Eye (tissue), 1 donor: ENCODE measurements around the gene IL1B.

Experiments used
- DNase-seq: peaks from one replicate; pipeline ENCODE4 v3.0.0-alpha.2; 2015

Gene IL1B

DNA sequence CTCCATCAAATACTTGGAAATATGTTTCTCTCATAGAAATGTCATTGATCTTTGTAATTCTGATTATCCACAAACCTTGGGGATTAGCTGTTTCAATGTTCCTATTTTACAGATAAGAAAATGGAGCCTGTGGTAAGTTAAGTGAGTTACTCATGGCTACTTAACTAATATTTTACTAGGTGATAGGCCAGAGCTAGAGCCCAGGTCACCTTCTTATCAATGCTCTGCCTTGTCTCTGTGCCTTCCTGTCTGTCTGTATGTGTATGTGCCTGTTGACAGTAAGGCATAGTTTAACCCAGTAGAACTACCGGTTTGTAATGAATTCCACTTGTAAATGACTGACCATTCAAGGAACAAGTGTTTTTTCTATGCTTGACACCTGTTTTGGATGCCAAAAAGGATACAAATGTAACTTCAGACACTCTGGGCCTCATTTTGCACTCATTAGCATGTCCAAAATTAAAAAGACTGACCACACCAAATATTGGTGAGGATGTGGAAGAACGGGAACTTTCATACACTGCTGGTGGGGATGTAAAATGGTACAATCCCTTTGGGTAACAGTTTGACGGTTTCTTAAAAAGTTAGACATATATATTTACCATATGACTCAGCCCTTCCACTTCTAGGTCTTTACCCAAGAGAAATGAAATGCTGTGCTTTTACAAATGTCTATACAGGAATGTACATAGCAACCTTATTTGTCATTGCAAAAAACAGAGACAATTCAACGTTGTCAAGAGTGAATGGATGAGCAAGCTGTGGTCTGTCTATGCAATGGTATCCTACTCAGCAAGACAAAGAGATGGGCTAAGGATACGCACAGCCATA is 32.7 kb downstream of the IL1B start:
- no peak for DNase-seq

DNA sequence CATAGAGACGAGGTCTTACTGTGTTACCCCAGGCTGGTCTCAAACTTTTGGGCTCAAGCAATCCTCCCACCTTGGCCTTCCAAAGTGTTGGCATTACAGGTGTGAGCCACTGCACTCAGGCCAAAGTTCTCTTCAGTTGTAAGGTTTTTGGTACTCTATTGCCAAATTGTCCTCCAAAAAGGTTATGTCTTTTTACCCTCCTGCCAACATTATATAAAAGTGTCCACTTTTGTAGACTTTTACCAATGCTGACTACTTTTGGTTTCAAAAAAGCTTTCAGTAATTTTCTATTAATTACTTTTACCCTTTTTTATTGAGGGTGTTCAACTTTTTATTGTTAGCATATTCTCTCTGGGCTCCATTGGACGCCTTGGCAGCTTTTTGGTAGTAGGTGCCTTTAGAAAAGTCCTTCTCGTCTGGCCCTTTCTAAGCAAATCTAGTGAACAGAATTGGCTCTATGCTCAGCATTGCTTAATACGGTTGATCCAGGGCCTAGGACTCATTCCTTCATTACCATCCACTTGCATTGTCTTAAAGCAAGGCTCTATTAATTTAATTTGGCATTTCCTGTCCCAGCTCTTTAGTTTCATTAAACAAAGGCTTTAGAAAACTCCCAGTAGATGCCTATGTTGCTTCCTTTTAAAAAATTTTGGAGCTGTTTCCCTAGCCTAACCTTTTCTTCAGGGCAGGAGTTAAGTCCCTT is 35.5 kb downstream of the IL1B start:
- no peak for DNase-seq

DNA sequence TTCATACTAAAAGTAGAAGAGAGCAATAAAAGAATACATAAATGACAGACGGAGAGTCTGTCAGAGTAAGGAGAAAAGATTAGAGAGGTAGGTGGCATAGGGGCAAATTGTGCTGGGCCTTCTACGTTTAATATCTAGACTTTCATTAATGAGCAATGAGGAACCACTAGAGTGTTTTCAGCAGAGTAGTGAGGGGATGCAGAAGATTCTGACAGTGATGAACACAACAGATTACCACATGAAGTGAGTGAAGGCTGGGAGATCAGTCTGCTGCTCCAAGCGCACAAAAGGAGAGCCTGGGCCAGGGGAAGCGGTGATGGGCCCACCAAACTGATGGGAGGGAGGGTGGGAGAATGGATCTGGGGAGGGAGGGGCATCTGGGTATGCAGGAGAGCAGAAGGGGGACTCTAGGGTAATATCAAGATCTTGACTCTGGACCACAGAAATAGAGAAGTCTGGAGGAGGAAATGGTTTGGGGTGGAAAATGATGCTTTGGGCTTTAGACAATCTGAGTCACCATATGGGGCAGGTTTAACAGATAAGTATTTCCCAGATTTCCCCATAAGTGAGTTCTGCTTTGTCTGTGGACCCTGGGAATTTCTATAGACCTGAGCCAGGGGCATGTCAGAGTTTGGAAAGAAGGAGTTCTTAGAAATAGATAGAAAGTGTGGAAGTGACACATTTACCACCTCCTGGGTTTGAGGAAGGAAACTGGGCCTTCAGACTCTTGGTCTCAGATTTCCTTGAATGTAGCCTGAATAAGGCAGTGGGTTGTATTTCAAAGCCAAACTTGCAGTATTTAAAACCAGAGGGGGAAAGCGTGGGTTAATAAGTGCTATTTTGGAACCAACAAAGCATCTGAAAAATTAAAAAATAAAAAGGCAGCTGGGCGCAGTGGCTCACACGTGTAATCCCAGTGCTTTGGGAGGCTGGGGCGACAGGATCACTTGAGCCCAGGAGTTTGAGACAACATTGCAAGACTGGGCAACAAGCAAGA is 37.3 kb downstream of the IL1B start:
- DNase-seq: no peak

DNA sequence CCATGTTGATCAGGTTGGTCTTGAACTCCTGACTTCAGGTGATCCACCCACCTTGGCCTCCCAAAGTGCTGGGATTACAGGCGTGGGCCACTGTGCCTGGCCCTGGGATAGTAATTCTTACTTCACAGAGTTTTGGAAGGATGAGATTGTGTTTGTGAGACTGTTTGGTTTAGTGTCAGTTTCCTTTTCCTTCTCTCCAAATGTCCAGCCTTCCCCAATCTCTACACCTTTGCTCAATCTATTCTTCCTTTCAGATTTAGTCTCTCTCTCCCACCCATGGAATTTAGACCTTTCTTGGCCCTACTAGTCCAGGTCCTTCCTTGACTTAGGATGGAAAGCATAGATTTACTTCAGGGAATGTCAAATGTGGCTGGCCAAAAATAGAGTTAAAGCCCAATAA is 40.1 kb downstream of the IL1B start:
- DNase-seq: no peak

DNA sequence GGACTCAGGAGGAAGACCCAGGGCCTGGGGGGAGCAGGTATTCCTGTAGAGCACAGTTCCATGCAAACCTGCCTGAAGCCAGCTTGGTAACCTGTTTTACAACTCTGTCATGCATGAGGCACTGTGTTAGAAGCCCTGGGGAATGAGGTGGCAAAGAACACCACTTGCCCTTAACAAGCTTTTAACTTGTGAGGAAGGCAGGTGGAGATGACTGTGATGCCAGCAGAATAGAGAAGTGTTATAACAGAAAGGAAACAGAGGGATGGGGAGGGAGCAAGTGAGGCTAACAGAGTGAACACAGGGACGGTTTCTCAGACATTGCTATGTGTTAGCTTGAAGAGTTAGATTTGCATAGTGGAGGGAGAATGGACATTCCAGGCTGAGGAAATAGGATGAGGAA is 40.8 kb downstream of the IL1B start:
- DNase-seq: no peak

DNA sequence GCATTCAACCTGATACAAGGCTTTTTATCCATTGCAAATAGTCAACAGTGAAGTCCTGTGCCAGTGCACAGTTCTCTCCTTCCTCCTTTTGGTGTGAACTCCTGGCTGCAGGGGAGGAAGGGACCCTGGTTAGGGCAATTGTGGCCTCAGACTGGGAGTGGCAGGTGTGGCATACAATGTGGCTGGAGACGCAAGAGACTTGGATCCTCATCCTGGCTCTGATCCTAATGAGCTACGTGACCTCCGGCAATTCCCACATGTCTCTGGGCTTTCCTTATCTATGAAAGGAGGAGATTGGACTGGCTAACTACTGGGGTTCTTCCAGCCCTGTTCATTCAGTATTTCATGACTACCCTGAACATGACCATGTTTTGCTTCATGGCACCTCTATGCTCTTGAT is 41.7 kb downstream of the IL1B start:
- no peak for DNase-seq

DNA sequence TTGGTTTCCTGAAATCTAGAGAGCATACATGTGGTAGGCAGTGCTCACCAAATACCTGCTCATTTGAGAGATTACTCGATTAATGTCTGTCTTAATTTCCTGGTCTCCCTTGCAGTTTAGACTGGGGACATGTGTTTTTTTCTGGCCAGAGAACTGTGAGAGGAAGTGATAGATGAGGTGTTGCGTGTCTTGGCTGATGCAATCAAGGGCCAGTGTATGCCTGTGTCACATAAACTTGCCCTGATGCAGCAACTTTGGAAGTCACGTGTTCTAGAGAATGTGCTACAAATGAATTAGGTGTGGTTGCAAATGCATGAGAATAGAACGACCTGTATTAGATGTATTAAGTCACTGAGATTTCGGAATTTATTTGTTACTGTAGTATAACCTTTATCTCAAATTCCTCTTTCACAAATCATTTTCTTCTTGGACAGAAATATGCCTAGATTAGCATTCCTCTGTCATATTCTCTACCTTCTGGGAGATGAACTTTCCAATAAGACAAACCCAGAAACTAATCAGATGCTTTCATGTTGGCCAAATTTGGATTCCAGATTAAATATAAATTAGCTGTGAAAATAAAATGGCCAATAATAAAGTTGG is 42.3 kb downstream of the IL1B start:
- no peak for DNase-seq

DNA sequence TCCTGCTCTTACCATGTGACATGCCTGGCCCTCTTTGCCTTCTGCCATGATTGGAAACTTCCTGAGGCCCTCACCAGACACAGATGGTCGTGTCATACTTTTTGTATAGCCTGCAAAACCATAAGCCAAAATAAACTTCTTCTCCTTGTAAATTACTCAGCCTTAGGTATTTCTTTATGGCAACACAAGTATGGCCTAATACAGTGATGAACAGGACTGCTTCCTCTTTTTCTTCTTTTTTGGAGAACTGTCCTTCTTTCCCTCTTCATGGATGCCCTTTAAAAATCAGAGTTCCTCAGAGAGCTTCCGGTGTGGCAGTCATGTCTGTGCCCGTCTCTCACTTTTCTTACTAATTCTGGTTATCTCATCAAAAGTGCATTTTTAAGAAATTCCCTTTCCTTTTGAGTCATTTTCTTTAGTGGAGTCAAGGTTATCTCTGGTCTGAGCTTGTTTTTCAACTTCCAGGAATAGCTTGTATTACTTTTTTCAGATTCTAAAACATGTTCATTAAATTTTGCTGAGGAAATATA is 43.1 kb downstream of the IL1B start:
- no peak for DNase-seq

DNA sequence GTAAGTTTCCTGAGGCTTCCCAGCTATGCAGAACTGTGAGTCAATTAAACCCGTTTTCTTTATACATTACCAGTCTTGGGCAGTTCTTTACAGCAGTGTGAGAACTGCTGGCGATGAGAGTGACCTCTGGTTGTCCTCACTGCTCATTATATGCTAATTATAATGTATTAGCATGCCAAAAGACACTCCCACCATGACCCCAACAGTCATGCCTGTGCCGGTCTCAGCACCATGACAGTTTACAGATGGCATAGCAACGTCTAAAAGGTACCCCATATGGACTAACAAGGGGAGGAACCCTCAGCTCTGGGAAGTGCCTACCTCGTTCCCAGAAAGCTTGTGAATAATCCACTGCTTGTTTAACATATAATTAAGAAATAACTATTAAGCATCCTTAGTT is 44.2 kb downstream of the IL1B start:
- DNase-seq: no peak

DNA sequence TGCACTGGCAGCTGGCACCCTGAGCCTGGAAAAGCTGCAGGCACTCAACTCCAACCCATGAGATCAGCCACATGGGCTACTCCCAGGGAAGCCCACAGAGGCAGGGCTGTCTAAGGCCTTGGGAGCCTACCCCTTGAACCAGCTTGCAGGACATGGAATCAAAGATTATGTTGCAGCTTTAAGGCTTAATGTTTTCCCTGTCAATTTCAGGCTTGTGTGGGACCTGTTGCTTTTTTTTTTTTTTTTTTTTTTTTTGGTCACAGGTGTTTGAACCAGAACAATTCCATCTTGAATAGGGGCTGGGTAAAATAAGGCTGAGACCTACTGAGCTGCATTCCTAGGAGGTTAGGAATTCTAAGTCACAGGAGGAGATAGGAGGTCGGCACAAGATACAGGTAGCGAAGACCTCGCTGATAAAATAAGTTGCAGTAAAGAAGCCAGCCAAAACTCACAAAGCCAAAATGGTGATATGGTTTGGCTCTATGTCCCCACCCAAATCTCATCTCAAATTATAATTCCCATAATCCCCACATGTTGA is 44.8 kb downstream of the IL1B start:
- DNase-seq: no peak

DNA sequence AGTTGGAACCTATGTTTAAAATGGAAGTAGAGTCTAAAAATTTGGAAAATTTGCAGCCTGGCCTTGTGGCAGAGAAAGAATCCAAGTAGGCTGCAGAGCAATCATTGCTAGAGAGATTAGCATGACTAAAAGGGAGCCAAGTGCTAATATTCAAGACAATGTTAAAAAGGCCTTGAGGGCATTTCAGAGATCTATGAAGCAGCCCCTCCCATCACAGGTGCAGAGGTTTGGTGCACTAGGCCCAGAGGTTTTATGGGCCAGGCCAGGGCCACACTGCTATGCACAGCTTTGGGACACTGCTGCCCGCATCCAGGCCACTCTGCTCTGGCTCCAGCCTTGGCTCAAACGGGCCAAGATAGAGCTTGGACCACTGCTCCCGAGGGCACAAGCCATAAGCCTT is 45.6 kb downstream of the IL1B start:
- DNase-seq: no peak

DNA sequence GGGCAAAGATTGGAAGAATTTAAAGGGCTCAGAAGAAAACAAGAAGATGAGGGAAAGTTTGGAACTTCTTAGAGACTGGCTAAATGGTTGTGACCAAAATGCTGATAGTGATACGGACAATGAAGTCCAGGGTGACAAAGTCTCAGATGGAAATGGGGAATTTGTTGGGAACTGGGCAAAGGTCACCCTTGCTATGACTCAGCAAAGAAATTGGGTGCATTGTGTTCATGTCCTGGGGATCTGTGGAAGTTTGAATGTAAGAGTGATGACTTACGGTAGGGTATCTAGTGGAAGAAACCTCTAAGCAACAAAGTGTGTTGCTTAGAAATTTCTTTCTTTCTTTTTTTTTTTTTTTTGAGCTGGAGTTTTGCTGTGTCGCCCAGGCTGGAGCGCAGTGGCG is 46.3 kb downstream of the IL1B start:
- no peak for DNase-seq

DNA sequence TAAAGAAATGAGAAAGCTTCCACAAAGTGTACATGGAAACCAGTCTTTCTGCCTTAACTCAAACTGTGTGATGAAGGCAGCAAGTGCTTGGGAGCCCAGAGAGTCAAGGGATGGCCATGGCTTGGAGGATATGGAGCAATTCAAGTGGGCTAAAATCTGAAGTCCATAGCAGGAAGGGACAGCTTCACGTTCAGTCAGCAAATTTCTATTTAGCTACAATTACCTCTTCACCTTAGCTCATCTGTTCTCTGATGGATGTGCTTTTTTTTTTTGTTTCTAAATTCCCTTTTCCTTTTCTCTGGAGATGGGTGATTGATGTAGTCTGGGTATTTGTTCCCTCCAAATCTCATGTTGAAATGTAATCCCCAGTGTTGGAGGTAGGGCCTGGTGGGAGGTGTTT is 47.4 kb downstream of the IL1B start:
- DNase-seq: no peak

DNA sequence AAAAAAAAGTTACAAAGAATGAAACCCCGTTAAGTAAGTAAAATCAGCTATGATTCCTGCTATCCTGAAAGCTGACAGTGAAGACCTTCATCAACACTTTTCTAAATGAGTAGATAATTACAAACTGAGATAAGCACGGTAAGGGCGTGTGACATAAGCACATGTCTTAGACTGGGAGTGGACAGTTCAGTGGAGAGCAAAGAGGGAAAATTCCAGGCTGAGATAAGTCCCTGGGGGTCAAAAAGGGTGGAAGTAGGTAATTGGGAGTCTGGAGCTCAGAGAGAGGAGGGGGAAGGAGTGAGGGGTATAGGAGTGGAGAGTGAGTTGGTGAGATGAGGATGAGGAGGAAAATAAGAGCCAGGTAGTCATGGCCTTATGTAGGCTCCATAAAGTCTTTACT is 47.9 kb downstream of the IL1B start:
- DNase-seq: no peak

DNA sequence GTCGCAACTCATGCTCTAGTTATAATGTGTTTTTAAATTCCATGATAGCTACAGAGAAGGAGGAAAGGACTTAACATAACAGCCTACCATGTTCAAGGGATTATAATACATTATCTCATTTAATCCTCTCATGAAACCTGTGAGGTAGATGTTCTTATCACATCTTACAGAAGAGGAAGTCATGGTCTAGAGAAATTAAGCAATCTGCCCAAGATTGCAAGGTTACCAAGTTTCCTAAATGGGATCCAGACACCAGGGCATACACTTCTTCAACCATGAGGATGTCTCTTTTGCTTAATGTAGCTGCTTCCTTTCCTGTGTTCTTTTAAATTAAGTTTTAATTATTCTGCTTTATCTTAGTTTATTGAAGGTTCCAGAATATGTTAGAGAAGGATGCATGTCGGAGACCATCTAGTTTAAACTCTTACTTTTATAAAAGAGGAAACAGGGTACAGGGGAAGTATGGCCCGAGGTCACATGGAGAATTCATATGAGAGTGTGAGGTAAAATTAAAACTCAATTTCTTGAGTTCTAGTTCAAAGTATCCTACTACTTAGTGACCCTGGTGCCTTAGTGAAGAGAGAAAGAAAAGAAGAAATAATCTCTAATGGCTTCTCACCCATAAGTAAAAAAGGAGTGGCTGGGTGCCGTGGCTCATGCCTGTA is 48.7 kb downstream of the IL1B start:
- DNase-seq: no peak

DNA sequence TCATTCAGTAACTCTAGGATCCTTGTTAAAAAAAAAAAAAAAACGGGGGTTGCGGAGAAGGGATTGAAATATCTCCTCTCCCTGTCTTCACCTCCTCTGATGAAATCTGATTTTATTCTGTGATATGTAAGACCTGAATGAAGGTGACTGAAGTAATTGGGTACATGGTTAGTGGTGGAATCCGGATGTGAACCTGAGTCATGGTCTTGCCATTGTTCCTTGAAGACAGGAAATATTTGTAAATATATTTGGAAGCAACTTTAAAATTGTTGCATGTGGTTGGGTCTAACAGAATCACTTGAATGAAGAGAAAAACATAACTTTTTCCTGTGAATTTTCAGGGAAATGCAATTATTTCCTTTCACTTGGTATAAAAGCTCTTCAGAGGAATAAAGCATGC is 49.3 kb downstream of the IL1B start:
- DNase-seq: no peak

DNA sequence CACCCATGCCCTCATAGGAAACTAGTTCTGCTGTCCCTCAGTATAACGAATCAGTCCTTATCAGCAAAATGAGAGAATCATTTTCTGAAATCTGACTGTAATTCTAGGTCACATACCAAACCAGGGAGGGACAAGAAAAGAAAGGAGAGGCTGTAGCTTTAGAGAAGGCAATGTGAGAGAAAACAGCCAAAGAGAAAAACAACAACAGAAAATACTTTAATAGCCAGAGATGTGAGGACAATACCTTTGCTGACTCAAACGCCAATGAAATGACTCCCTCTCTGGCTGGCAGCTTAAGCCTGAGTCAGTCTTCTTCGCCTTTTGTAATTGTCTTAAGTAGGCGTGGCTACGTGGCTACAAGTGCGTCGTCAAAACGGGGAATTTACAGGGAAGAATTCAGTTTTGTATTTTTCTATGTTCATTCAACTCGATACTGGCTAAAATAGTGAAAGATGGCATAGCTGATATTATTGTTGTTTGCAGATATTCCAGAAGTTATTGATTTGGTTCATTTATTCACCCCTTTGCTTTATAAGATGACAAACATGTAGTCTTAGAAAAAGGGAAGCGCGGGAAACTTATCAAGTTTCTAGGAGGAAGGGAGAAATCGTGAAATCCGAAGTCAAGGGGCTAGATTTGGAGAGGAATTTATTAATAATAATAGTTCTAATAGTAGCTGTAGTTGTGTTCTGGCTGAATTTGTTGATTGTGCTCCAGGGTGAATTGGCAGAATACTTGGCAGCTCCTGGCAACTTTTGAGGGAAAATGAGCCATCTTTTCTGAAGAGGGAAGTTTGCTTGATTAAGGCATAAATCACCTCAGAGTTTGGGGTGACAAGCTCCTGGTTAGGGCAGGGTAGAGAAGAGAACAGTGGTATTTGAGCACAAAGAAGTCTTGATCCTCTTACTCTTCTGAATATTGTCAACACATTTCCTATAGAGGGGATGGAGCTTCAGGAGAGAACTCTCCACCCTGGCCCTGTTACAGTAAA is 52.1 kb downstream of the IL1B start, which contains the start of gene IL1A:
IL1A (minus strand) TSS at position 295 of the 991 bp plus-strand sequence. CDS start 723 bp downstream, outside the sequence.
- no peak for DNase-seq

DNA sequence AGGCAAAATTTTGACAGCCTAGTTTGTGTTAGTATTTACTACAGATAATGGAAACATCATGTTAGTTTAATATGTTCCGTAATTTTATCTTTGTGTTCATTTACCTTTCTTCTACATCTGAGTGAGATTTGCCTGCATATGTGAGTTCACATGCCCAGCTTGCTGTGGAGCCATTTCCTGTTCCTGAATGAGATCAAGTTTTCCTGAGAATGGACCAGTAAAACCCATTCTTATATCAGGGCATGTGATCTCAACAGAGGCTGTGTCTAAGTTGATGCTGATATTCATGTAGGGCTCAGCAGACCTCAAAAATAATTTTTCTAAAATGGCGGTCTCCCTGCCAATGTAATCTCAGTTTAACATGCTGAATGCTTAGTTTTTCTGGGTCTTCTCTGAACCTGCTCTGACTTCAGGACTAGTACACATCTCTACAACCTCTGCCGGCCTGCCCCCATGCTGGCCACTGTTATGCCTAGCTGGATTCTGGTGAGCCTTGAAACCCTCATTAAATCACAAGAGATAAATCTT is 53.3 kb downstream of the IL1B start:
- no peak for DNase-seq

DNA sequence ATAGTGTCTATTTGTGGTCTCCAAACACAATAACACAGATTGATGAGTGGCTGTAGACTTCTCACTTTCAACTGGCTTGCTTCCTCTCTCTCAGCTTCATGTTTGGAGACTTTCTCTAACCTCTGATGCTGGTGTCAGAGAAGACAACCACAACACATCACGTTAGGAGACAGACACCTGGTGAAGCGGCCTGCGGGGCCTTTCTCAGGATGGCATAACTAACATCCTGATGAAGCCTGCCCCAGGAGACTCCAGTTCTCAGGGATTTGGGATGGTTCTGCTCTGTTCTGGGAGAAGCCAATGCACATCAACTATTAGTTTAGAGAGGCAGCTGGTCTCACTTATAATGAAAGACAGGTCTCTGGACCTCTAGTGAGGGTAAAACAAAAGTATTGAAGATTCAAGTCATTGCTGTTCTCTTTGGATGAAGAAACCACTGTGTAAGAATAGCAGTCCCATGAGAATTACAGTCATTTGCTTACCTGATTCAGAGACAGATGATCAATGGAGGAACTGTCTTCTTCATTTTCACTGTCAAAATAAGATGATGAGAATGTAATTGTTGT is 54.3 kb downstream of the IL1B start:
- DNase-seq: no peak
